Measurements from ENCODE around the gene EVA1B. TPM values are rescaled to one million over a fixed set of nuclear protein-coding genes. Genes with fewer than 3 reads are reported as not detected.
A peak's percentile ranks its signal among the peaks of the same experiment; 100 is the strongest.

Gene EVA1B
- total RNA-seq, 1 experiment from 2014 or later = 32.0 TPM

DNA sequence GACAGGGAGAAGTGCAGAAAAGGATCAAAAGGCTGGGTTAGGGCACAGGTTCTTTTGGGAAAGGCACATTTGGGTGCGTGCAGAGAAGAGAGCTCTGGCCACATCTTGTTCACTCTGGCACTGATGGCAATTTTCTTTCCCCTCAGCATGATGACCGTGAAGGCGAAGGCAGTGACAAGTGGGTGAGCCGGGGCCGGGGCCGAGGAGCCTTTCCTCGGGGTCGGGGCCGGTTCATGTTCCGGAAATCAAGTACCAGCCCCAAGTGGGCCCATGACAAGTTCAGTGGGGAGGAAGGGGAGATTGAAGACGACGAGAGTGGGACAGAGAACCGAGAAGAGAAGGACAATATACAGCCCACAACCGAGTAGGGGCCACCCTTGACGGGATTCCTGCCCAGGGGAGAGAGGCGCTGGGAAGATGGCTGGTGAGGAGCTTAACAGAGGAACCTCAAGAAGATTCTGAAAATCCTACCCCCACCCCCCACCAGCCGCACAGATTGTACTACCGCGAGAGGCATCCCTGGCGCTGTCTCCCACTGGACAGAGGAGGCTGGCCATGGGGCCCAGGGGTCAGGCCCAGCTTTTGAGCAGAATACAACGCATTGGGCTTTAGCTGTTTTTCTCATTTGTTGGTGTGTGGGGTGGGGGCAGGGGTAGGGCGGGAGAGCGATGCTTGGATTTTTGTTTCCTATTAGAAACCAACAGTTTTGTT is 19.6 kb downstream of the EVA1B start (continued):
- TF ChIP-seq PRRX2 (CRISPR knock-in tag; IDR thresholded peaks at IDR 0.05) = no peak
- TF ChIP-seq NR1H2 (CRISPR knock-in tag; IDR thresholded peaks at IDR 0.05) = no peak
- TF ChIP-seq ZNF281 (CRISPR knock-in tag; IDR thresholded peaks at IDR 0.05) = no peak
- no peak for TF ChIP-seq OVOL2 (CRISPR knock-in tag; IDR thresholded peaks at IDR 0.05; ENCODE audit: borderline replicate concordance)
- TF ChIP-seq ZSCAN18 (CRISPR knock-in tag; IDR thresholded peaks at IDR 0.05) = no peak
- no peak for TF ChIP-seq KAT7 (CRISPR knock-in tag; IDR thresholded peaks at IDR 0.05; ENCODE audit: borderline replicate concordance)
- TF ChIP-seq MXD4 (CRISPR knock-in tag; IDR thresholded peaks at IDR 0.05; ENCODE audit: borderline replicate concordance) = no peak
- TF ChIP-seq ZNF423 (CRISPR knock-in tag; IDR thresholded peaks at IDR 0.05) = no peak
- no peak for TF ChIP-seq SMAD4 (CRISPR knock-in tag; IDR thresholded peaks at IDR 0.05)

DNA sequence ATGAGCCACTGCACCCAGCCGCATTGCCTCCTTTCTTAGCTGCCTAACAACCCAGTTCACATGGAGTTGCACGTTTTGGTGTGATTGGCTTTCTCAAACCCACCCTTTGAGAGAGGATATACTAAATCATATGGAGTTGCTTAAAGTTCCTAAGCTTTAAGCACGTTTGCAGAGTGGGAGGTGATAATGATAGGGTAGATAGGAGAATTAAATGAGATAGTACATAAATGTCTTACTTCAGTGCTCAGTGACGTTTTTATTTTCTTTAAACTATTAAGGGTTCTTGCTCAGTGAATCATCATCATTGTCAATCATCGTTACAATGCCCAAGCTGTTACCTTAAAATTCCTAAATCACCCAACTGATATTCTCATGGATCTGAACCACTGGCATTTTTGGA is 20.2 kb downstream of the EVA1B start:
- ChIA-PET POLR2A (no interaction called here), CTCF (interaction anchor here (0.7 to 1.6 kb wide), 5 partner anchors 18 to 142 kb away, joined by 3 read pairs; no protein-coding TSS in a partner anchor)
- peaks cover 17% of the 10 kb centered on the region for H3K4me1 Mint-ChIP-seq
- no peaks in the 10 kb centered on the region for H3K9me3 Mint-ChIP-seq
- ATAC-seq = no peak
- peak overlapping the region; percentile 37; the same call in 1 of the 2 replicates for H3K27ac Mint-ChIP-seq
- TF ChIP-seq, protein P1, sequence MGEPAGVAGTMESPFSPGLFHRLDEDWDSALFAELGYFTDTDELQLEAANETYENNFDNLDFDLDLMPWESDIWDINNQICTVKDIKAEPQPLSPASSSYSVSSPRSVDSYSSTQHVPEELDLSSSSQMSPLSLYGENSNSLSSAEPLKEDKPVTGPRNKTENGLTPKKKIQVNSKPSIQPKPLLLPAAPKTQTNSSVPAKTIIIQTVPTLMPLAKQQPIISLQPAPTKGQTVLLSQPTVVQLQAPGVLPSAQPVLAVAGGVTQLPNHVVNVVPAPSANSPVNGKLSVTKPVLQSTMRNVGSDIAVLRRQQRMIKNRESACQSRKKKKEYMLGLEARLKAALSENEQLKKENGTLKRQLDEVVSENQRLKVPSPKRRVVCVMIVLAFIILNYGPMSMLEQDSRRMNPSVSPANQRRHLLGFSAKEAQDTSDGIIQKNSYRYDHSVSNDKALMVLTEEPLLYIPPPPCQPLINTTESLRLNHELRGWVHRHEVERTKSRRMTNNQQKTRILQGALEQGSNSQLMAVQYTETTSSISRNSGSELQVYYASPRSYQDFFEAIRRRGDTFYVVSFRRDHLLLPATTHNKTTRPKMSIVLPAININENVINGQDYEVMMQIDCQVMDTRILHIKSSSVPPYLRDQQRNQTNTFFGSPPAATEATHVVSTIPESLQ (CRISPR knock-in tag; IDR thresholded peaks at IDR 0.05) = no peak
- TF ChIP-seq CBFB (CRISPR knock-in tag; IDR thresholded peaks at IDR 0.05; ENCODE audit: low read depth) = no peak
- TF ChIP-seq, protein P2, sequence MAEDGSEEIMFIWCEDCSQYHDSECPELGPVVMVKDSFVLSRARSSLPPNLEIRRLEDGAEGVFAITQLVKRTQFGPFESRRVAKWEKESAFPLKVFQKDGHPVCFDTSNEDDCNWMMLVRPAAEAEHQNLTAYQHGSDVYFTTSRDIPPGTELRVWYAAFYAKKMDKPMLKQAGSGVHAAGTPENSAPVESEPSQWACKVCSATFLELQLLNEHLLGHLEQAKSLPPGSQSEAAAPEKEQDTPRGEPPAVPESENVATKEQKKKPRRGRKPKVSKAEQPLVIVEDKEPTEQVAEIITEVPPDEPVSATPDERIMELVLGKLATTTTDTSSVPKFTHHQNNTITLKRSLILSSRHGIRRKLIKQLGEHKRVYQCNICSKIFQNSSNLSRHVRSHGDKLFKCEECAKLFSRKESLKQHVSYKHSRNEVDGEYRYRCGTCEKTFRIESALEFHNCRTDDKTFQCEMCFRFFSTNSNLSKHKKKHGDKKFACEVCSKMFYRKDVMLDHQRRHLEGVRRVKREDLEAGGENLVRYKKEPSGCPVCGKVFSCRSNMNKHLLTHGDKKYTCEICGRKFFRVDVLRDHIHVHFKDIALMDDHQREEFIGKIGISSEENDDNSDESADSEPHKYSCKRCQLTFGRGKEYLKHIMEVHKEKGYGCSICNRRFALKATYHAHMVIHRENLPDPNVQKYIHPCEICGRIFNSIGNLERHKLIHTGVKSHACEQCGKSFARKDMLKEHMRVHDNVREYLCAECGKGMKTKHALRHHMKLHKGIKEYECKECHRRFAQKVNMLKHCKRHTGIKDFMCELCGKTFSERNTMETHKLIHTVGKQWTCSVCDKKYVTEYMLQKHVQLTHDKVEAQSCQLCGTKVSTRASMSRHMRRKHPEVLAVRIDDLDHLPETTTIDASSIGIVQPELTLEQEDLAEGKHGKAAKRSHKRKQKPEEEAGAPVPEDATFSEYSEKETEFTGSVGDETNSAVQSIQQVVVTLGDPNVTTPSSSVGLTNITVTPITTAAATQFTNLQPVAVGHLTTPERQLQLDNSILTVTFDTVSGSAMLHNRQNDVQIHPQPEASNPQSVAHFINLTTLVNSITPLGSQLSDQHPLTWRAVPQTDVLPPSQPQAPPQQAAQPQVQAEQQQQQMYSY (CRISPR knock-in tag; IDR thresholded peaks at IDR 0.05) = no peak
- no peak for DNase-seq (ENCODE audit: low spot score)
- H3K36me3 Mint-ChIP-seq = peaks cover 51% of the 10 kb centered on the region
- no peak overlapping the region for H3K4me3 Mint-ChIP-seq
- H3K27me3 Mint-ChIP-seq (ENCODE audit: low read depth) = no peaks in the 10 kb centered on the region

DNA sequence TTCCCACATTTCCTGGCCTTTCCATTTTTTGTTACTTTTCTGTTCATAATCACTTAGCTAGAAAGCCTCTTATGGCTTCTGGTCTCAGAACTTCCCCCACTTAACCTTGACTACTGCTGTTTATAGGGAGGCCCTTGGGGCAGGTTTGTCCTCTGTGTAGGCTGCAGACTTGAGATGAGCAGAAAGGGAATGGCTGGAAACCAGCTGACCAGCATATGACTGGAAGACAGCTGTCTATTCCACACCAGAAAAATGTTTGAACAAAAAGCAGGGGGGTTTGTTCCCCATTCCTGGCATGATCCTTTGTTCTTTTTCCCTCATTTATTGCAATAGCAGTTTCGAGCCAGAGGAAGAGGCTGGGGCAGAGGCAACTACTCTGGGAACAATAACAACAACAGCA is 22.2 kb downstream of the EVA1B start:
- TF ChIP-seq USF2 (CRISPR knock-in tag; IDR thresholded peaks at IDR 0.05) = no peak
- no peak for TF ChIP-seq NR3C1 (CRISPR knock-in tag; conservative IDR thresholded peaks at IDR 0.05; ENCODE audit: low read depth)
- no peak for TF ChIP-seq SOX15 (CRISPR knock-in tag; IDR thresholded peaks at IDR 0.05)
- no peak for TF ChIP-seq ZNF423 (CRISPR knock-in tag; IDR thresholded peaks at IDR 0.05)
- H3K36me3 Mint-ChIP-seq = peaks cover 63% of the 10 kb centered on the region
- ChIA-PET CTCF (interaction anchor here (1.1 to 2.1 kb wide), 4 partner anchors 21 to 166 kb away, joined by 3 to 11 read pairs (median 8); partner anchors contain the start of gene TRAPPC3), POLR2A (interaction anchor here (0.7 kb wide), 1 partner anchor 85 kb away, joined by 3 read pairs; no protein-coding TSS in a partner anchor)
- DNase-seq (ENCODE audit: low spot score) (no peak), ATAC-seq (no peak)
- no peaks in the 10 kb centered on the region for H3K27me3 Mint-ChIP-seq (ENCODE audit: low read depth)
- no peak overlapping the region for H3K4me3 Mint-ChIP-seq
- no peak overlapping the region for H3K27ac Mint-ChIP-seq
- H3K4me1 Mint-ChIP-seq = peaks cover 8% of the 10 kb centered on the region
- no peaks in the 10 kb centered on the region for H3K9me3 Mint-ChIP-seq

All from WTC11 (cell line).